ENCODE data around the gene DTX3. TPM values are rescaled to one million over a fixed set of nuclear protein-coding genes. Genes with fewer than 3 reads are reported as not detected.

Gene DTX3
- total RNA-seq, 1 experiment from 2014 or later = 11.9 TPM

- no peaks in the 10 kb centered on the region for H3K36me3 ChIP-seq (ENCODE audit: low read depth, low read length)
Observed at GRCh38 chr12:57622293-57623245, 17.9 kb downstream of the DTX3 start.

GRCh38 chr12:57623385-57623784, 18.8 kb downstream of the DTX3 start:
- Histone ChIP-seq H3F3A (ENCODE audit: low read length, unreplicated experiment) (no peaks in the 10 kb centered on the region), H3K4me1 (ENCODE audit: insufficient read depth, low read length) (no peaks in the 10 kb centered on the region), H3K27ac (ENCODE audit: low read length) (no peak overlapping the region), H2AFZ (ENCODE audit: low read length) (no peak overlapping the region), H3K4me3 (ENCODE audit: low read length) (no peak overlapping the region), H4K20me1 (ENCODE audit: low read length) (no peaks in the 10 kb centered on the region), H3K4me2 (ENCODE audit: low read length) (no peak overlapping the region), H3K9me2 (replicated peaks; ENCODE audit: low read length) (no peaks in the 10 kb centered on the region), H3K27me3 (ENCODE audit: low read length) (peaks cover 15% of the 10 kb centered on the region), H3K79me2 (ENCODE audit: low read length) (no peaks in the 10 kb centered on the region), H3K9me3 (ENCODE audit: low read length) (no peaks in the 10 kb centered on the region), H3K9ac (ENCODE audit: low read length) (no peak overlapping the region), H3K36me3 (ENCODE audit: low read depth, low read length) (no peaks in the 10 kb centered on the region)
- no peak for ATAC-seq
- ChIA-PET POLR2A (ENCODE audit: unreplicated experiment) (no interaction called here), CTCF (interaction anchor here (0.7 kb wide), 1 partner anchor 38 kb away, joined by 3 read pairs; no protein-coding TSS in a partner anchor)
- no TSS peak for BruUV-seq (replicated peaks)
- TF ChIP-seq EZH2 (IDR thresholded peaks at IDR 0.05; ENCODE audit: low read length, unreplicated experiment) = no peak
- TF ChIP-seq CTCF (conservative IDR thresholded peaks at IDR 0.05; ENCODE audit: low read depth, low read length) = no peak
- no peak for TF ChIP-seq EZH2phosphoT487 (IDR thresholded peaks at IDR 0.05; ENCODE audit: borderline replicate concordance, low read length)
- intact Hi-C loops (cut with micrococcal nuclease) = no loop called here
- DNase-seq = no peak

More at GRCh38 chr12:57622293-57623245, 17.9 kb downstream of the DTX3 start:
- H3K4me1 ChIP-seq (ENCODE audit: insufficient read depth, low read length) = no peaks in the 10 kb centered on the region
- CTCF ChIA-PET = interaction anchor here (1.0 kb wide), 1 partner anchor 40 kb away, joined by 4 read pairs; no protein-coding TSS in a partner anchor
- no peaks in the 10 kb centered on the region for H4K20me1 ChIP-seq (ENCODE audit: low read length)
- no peaks in the 10 kb centered on the region for H3K9me3 ChIP-seq (ENCODE audit: low read length)
- intact Hi-C loops (cut with micrococcal nuclease) = no loop called here
- no peaks in the 10 kb centered on the region for H3K79me2 ChIP-seq (ENCODE audit: low read length)
- ATAC-seq (peak; percentile 8; the same call in 1 of the 2 replicates), DNase-seq (no peak)
- H3K27ac ChIP-seq (ENCODE audit: low read length) = no peak overlapping the region
- no peaks in the 10 kb centered on the region for H3F3A ChIP-seq (ENCODE audit: low read length, unreplicated experiment)
- TF ChIP-seq EZH2phosphoT487 (IDR thresholded peaks at IDR 0.05; ENCODE audit: borderline replicate concordance, low read length) (no peak), EZH2 (IDR thresholded peaks at IDR 0.05; ENCODE audit: low read length, unreplicated experiment) (no peak)
- no TSS peak for BruUV-seq (replicated peaks)
- POLR2A ChIA-PET (ENCODE audit: unreplicated experiment) = no interaction called here
- H3K9me2 ChIP-seq (replicated peaks; ENCODE audit: low read length) = no peaks in the 10 kb centered on the region
- no peak overlapping the region for H3K4me3 ChIP-seq (ENCODE audit: low read length)
- H3K27me3 ChIP-seq (ENCODE audit: low read length) = peaks cover 15% of the 10 kb centered on the region
- H3K4me2 ChIP-seq (ENCODE audit: low read length) = no peak overlapping the region; the same call in 1 of the 2 replicates
- H3K9ac ChIP-seq (ENCODE audit: low read length) = no peak overlapping the region
- 0 out of 2 replicates have a peak overlapping the region, but pooled peaks have one; percentile 52 for H2AFZ ChIP-seq (ENCODE audit: low read length)

DNA sequence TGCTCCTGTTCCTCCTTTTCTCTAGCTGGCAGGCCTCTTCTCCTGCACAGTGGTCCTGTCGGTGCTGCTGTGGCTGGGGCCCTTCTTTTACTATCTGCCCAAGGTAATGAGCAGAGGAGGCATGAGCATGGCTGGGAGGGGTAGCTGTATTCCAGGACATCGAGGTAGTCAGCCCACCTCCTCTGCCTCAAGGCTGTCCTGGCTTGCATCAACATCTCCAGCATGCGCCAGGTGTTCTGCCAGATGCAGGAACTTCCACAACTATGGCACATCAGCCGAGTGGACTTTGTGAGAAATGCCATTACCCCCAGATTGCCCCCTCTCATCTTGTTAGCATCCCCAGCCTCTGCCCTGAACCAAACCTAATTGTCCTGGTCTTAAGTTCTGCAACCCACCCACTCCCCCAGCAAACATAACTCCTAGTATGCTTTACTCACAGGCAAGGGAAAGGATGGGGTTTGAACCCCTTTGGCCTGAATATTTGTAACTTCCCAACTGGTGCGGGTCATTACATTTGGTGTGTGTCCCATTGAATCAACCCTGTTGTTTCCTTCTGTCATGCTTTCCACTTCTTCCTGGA, 19.3 kb downstream of the DTX3 start:
- no peak overlapping the region for H3K9ac ChIP-seq (ENCODE audit: low read length)
- POLR2A ChIA-PET (ENCODE audit: unreplicated experiment) = no interaction called here
- ATAC-seq (no peak), DNase-seq (no peak)
- TF ChIP-seq CTCF (conservative IDR thresholded peaks at IDR 0.05; ENCODE audit: low read depth, low read length) (no peak), EZH2phosphoT487 (IDR thresholded peaks at IDR 0.05; ENCODE audit: borderline replicate concordance, low read length) (no peak), EZH2 (IDR thresholded peaks at IDR 0.05; ENCODE audit: low read length, unreplicated experiment) (no peak)
- H4K20me1 ChIP-seq (ENCODE audit: low read length) = no peaks in the 10 kb centered on the region
- no peak overlapping the region for H2AFZ ChIP-seq (ENCODE audit: low read length)
- intact Hi-C loops (cut with micrococcal nuclease) = no loop called here
- no peaks in the 10 kb centered on the region for H3K9me3 ChIP-seq (ENCODE audit: low read length)
- CTCF ChIA-PET = interaction anchor here (0.7 kb wide), 1 partner anchor 37 kb away, joined by 3 read pairs; no protein-coding TSS in a partner anchor
- peaks cover 15% of the 10 kb centered on the region for H3K27me3 ChIP-seq (ENCODE audit: low read length)
- H3K36me3 ChIP-seq (ENCODE audit: low read depth, low read length) = no peaks in the 10 kb centered on the region; the same call in 1 of the 2 replicates
- no TSS peak for BruUV-seq (replicated peaks)
- H3F3A ChIP-seq (ENCODE audit: low read length, unreplicated experiment) = no peaks in the 10 kb centered on the region
- H3K79me2 ChIP-seq (ENCODE audit: low read length) = no peaks in the 10 kb centered on the region
- no peak overlapping the region for H3K27ac ChIP-seq (ENCODE audit: low read length)
- H3K9me2 ChIP-seq (replicated peaks; ENCODE audit: low read length) = no peaks in the 10 kb centered on the region
- H3K4me2 ChIP-seq (ENCODE audit: low read length) = no peak overlapping the region
- H3K4me3 ChIP-seq (ENCODE audit: low read length) = no peak overlapping the region
- H3K4me1 ChIP-seq (ENCODE audit: insufficient read depth, low read length) = no peaks in the 10 kb centered on the region
